Natural killer cell (primary cell): ENCODE measurements around the gene PDCD2L. TPM values are rescaled to one million over a fixed set of nuclear protein-coding genes. Genes with fewer than 3 reads are reported as not detected.
"Not testable (repeated sequence)": the region's sequence is repeated elsewhere in the genome, so short reads cannot be mapped to it uniquely, and the experiment has no call there.

ENCODE experiments used
- ATAC-seq, 3 donors: fragments of 150-1000 bp in 2 of 3; fragments of 200-7000 bp in 1 of 3; cut with Tn5 transposase; 1 replicate in 1 of 3; 2 replicates in 2 of 3; pipeline ENCODE4 v1.10.0; 2021; ENCODE audit warnings: mild to moderate bottlenecking in 2 of 3, moderate library complexity in 2 of 3
- DNase-seq, 2 donors: peaks; one replicate each; pipeline versions ENCODE4 v3.0.0 to v3.0.0-alpha.2; 2013 to 2021; ENCODE audit warnings: mixed read lengths in 1 of 2
- H3K27ac ChIP-seq: one replicate; pipeline ENCODE4 v1.5.1; 2013; ENCODE audit warnings: mild to moderate bottlenecking, low read length
- H3K27me3 ChIP-seq: one replicate; pipeline ENCODE4 v1.6.1; 2013; ENCODE audit warnings: low read length; ENCODE audit not compliant: control insufficient read depth, insufficient read depth
- H3K36me3 ChIP-seq: one replicate; pipeline ENCODE4 v1.6.1; 2013; ENCODE audit warnings: low read length; ENCODE audit not compliant: control insufficient read depth, insufficient read depth
- H3K4me1 ChIP-seq: one replicate; pipeline ENCODE4 v1.6.1; 2013; ENCODE audit warnings: low read length; ENCODE audit not compliant: control insufficient read depth, insufficient read depth
- H3K4me3 ChIP-seq: one replicate; pipeline ENCODE4 v1.5.1; 2013; ENCODE audit warnings: low read length
- H3K9me3 ChIP-seq: one replicate; pipeline ENCODE4 v1.6.1; 2013; ENCODE audit warnings: low read length; ENCODE audit not compliant: control insufficient read depth, insufficient read depth
- H3K27ac Mint-ChIP-seq, 2 donors: one replicate each; pipeline ENCODE4 v1.8.0; 2022; ENCODE audit warnings: mild to moderate bottlenecking in 2 of 2, mixed read lengths in 2 of 2, moderate library complexity in 1 of 2
- H3K27me3 Mint-ChIP-seq, 2 donors: one replicate each; pipeline ENCODE4 v1.8.0; 2022; ENCODE audit warnings: low read depth in 2 of 2, mixed read lengths in 2 of 2
- H3K36me3 Mint-ChIP-seq: one replicate; pipeline ENCODE4 v1.8.0; 2022; ENCODE audit warnings: mixed read lengths
- H3K4me1 Mint-ChIP-seq, 2 donors: one replicate each; pipeline ENCODE4 v1.8.0; 2022; ENCODE audit warnings: mixed read lengths in 2 of 2
- H3K4me3 Mint-ChIP-seq: one replicate; pipeline ENCODE4 v1.8.0; 2022; ENCODE audit warnings: mild to moderate bottlenecking, moderate library complexity, mixed read lengths
- H3K9me3 Mint-ChIP-seq, 2 donors: one replicate each; pipeline ENCODE4 v1.8.0; 2022; ENCODE audit warnings: mixed read lengths in 2 of 2
- CTCF ChIP-seq: fragments of 200-600 bp; IDR thresholded peaks from one replicate; pipeline ENCODE4 v1.8.0; 2022; ENCODE audit warnings: antibody characterized with exemption
- WGBS: methylation state at CpG from one replicate; pipeline ENCODE4 v1.1.7; 2013; ENCODE audit warnings: missing lambda C conversion rate; ENCODE audit not compliant: insufficient coverage; 5-methylcytosine and 5-hydroxymethylcytosine counted together
- intact Hi-C: fragments of 100-400 bp; cut with micrococcal nuclease; formaldehyde crosslinking; loops from one replicate; pipeline ENCODE4 v1.14.2; 2022
- total RNA-seq, 4 donors: library from RNA; stranded (reverse); fragments of 120-200 nt in 1 of 4; gene quantifications; one replicate each; pipeline versions ENCODE4 v1.2.3 to v1.2.4, GENCODE V29; 2013 to 2022

Gene PDCD2L
- total RNA-seq, 3 donors from 2014 or later (not counting 1 experiment from before 2014, with no cell fraction given) = 4.7 to 8.6 (median 5.6) TPM

GRCh38 chr19:34383599-34383998 is 20.6 kb upstream of the PDCD2L start:
- no peak for TF ChIP-seq CTCF
- peaks cover 57% of the 10 kb centered on the region for H3K36me3 ChIP-seq
- no peaks in the 10 kb centered on the region for H3K9me3 ChIP-seq
- H3K9me3 Mint-ChIP-seq = no peaks in the 10 kb centered on the region
- intact Hi-C loops = no loop called here
- DNase-seq (no peak), ATAC-seq (no peak)
- 98% methylated on average over 5 of the region's 5 CpGs for whole genome bisulfite sequencing
- no peaks in the 10 kb centered on the region for H3K36me3 Mint-ChIP-seq
- H3K4me3 Mint-ChIP-seq = no peak overlapping the region
- no peak overlapping the region for H3K27ac ChIP-seq
- H3K4me1 Mint-ChIP-seq = peaks cover 0 to 11% of the 10 kb centered on the region in 2 donors
- no peak overlapping the region for H3K4me3 ChIP-seq
- peak overlapping the region; percentile 4 to 41 for H3K27ac Mint-ChIP-seq
- no peaks in the 10 kb centered on the region for H3K27me3 Mint-ChIP-seq
- no peaks in the 10 kb centered on the region for H3K4me1 ChIP-seq
- no peaks in the 10 kb centered on the region for H3K27me3 ChIP-seq

GRCh38 chr19:34386645-34387445 is 17.4 kb upstream of the PDCD2L start:
- peaks cover 0 to 11% of the 10 kb centered on the region in 2 donors for H3K4me1 Mint-ChIP-seq
- H3K4me3 Mint-ChIP-seq = no peak overlapping the region
- Histone ChIP-seq H3K9me3 (no peaks in the 10 kb centered on the region), H3K36me3 (peaks cover 47% of the 10 kb centered on the region), H3K4me1 (no peaks in the 10 kb centered on the region), H3K27ac (no peak overlapping the region), H3K4me3 (no peak overlapping the region), H3K27me3 (no peaks in the 10 kb centered on the region)
- WGBS = 96% methylated on average over 9 of the region's 9 CpGs
- no peaks in the 10 kb centered on the region for H3K9me3 Mint-ChIP-seq
- H3K36me3 Mint-ChIP-seq = no peaks in the 10 kb centered on the region
- no peak for TF ChIP-seq CTCF
- H3K27me3 Mint-ChIP-seq = no peaks in the 10 kb centered on the region
- ATAC-seq = no peak
- no peak for DNase-seq
- H3K27ac Mint-ChIP-seq = no peak overlapping the region
- intact Hi-C loops = no loop called here

GRCh38 chr19:34387446-34387810 is 16.8 kb upstream of the PDCD2L start:
- Histone ChIP-seq H3K27me3 (no peaks in the 10 kb centered on the region), H3K4me1 (no peaks in the 10 kb centered on the region), H3K36me3 (peaks cover 45% of the 10 kb centered on the region), H3K9me3 (no peaks in the 10 kb centered on the region), H3K27ac (no peak overlapping the region), H3K4me3 (no peak overlapping the region)
- WGBS = 91% methylated on average over 1 of the region's 1 CpG
- ATAC-seq = no peak
- Mint-ChIP-seq H3K36me3 (no peaks in the 10 kb centered on the region), H3K4me3 (no peak overlapping the region), H3K27ac (no peak overlapping the region), H3K4me1 (peaks cover 0 to 11% of the 10 kb centered on the region in 2 donors), H3K27me3 (no peaks in the 10 kb centered on the region), H3K9me3 (no peaks in the 10 kb centered on the region)
- no peak for TF ChIP-seq CTCF
- intact Hi-C loops = no loop called here
- DNase-seq = no peak

GRCh38 chr19:34388745-34389144 is 15.5 kb upstream of the PDCD2L start:
- H3K4me3 Mint-ChIP-seq, ATAC-seq, H3K9me3 Mint-ChIP-seq, DNase-seq, H3K27ac Mint-ChIP-seq, H3K27ac ChIP-seq, H3K27me3 ChIP-seq, H3K27me3 Mint-ChIP-seq, H3K9me3 ChIP-seq, H3K4me1 ChIP-seq, H3K4me3 ChIP-seq, intact Hi-C loops, H3K36me3 Mint-ChIP-seq: not testable (repeated sequence)
- WGBS = 100% methylated on average over 2 of the region's 2 CpGs
- H3K36me3 ChIP-seq = peaks cover 42% of the 10 kb centered on the region
- peaks cover 0 to 11% of the 10 kb centered on the region in 2 donors for H3K4me1 Mint-ChIP-seq
